Measurements from ENCODE around the gene ABCA3.
A peak's percentile ranks its signal among the peaks of the same experiment; 100 is the strongest.

The ABCA3 gene

DNA sequence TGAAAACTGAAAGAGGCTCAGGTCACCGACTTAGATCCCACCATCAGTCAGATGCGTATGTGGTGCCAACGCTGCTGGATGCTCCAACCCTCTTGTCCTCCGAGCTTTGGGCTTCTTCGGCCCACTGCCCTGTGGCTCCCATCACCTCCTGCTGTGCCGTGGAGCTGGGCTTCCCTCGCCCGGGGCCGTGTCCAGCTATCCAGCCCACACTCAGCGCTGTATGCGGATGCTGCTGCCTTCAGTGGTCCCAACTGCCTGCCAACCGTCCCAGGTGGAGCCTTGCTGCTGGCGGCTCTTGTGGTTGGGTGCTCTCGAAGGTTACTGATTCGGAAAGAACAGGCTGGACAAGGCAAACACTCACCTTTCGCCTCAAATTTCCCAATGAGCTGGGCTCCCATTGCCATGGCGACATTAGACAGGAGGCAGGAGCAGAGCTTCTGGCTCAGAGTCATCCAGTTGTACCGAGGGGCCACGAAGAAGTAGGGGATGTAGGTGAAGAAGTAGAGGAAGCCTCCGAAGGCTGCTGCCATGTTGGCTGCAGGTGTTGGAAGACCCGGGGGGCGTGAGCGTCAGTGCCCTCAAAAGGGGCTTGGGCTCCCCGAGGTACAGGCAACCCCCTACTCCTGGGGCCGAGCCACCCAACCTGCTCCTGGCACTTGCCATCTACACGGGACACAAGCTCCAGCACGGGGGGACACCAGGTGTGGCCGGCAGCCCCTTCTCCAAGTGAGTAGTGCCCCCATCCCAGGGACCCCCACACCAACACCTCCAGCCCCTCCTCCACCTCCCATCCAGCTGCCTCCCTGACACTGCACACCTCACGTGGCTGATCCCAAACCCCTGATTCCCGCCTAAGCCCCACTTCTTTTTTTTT, 32.2 kb downstream of the ABCA3 start:
- DNase-seq: no peak

DNA sequence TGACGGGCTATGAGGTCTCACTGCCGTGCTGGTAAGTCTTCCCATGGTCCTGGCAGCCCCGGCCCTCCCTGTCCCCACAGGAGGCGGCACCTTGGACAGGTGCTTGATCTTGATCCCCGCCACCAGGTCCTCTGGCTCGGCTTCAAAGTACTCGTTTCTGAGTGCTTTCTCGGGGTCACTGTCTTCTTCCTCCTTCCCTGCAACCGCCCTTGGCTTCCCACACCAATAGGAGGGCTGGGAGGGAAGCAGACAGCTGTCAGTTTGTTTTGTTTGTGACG, 40.7 kb downstream of the ABCA3 start:
- no peak for DNase-seq

DNA sequence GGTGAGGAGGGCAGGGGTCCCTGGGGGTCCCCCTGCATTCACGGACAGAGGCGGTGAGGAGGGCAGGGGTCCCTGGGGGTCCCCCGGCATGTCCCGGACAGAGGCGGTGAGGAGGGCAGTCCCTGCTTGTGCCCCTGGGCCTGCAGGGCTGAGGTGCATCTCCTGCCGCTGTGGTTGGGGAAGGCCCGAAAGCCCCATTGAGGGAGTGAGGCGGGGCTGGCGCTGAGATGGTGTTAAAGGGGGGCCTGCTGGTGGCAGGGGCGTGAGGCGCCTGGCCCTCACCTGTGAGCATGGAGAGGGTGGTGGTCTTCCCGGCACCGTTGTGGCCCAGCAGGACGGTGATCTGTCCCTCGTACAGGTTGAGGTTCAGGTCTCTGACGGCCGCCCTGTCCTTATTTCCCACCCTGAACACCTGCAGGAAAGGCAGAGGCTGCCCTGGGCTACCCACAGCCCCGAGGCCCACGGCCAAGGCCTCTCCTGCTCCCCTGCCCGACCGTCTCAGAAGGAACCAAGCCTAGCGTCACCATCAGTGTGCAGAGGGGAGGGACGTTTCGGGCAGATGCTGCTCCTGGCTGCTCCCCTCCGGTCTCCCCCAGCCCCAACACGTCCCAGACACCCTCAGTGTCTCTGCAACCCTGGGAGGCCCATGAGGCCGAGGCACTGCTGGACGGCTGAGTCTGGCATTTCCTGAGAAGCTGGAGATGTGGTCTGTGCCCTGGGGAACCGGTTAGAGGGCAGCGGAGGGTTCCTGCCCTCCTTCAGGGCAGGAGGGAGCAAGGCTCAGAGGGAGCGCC, 41.2 kb downstream of the ABCA3 start:
- no peak for DNase-seq

DNA sequence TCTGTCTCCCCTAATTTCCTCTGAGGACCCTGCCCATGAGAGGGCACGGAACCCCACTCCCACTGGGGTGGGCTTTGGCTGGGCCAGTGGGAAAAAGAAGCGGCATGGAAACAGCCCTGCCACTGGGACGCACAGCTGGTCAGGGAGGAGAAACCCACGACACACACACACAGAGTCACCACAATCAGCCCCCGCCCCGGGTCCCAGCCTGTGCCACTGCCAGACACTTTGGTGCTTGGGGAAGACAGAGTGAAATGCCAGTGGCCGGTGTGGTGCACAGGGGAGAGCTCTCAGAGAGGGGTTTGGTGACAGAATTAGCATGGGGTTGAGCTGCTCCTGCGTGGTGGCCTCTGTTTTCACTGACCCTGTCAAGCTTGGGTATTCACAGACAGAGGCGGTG, 41.9 kb downstream of the ABCA3 start:
- no peak for DNase-seq

DNA sequence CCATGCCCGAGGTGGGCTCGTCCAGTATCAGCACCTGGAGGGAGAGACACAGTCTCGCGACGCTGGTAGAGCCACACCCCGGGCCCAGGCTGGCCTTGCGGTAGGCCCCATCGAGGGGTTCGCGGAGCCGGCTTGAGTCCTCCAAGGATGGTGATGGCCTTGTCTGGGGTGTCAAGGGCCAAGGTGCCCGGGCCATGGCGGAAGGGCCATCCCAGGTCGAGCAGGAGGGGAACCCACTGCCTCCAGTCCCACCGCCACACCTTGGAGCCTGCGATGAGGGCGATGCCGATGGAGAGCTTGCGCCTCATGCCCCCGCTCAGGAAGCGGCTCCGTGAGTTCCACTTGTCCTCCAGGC, 43.0 kb downstream of the ABCA3 start:
- DNase-seq: no peak

DNA sequence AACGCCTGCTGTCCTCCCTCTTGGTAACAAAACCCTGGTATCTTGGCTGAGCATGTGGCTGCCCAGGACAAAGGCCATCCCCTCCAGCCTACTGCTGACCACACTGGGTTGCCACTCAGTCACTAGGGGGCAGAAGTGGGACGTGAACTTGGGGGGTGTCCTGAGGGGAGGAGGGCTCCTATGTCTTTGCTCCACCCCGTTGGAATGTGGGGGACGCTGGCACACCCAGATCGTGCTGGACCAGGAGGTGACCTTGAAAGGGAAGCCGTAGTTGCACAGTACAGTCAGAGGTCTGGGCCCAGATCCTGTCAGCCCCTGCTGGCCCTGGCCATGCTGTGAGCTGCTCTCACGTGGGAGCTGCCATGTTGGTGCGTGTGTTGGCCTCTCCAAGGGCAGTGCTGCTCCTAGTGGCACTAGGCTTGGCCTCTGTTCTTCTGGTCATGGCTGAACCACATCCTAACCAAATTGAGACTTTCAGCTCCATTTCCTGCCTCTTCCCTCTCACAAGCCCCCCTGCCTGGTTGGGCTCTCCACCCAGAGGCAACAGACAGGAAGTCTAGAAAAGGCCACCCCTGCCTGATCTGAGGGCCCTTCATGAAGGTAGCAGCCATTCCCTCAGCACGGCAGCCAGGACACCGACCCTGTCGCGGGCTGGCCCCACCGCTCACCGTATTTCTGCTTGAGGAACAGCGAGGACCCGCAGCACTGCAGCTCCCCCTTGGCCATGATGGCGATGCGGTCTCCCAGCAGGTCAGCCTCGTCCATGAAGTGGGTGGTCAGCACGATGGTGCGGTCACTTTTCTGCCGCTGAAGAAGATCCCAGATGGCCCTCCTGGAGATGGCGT, 43.6 kb downstream of the ABCA3 start:
- peak; percentile 37 to 41 for DNase-seq

DNA sequence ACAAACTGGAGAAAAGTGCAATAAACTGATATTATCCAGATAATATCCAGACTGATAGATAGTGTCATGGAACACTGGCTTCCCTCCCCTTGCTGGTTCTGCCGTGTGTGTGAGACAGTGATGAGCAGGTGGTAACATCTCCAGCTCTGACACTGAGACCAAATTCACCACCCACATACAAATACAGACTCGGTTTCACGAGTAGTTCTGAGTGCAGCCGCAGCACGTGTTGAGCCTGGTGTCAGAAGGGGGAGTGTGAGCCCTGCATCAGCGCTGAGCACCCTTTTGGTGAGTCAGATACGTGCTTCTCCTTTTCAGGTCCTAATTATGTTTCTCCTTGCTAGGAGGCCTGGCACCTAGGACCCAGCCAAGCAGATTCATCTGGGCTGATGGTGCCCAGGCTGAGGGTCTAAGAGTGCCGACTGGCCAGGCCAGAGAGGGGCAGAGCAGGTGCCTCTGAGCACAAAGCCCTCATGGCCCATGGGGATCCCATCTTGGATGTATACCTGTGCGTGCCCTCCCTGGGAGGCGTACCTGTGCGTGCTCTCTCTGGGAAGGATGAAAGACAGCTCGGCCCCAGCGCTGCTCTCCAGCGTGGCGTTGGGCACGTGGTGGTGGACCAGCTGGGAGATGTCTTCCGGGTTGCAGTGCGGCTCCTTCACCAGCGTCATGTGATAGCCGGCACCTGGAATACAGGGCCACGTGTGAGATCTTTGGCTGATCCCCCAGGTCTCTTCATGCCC, 45.3 kb downstream of the ABCA3 start:
- DNase-seq: no peak

DNA sequence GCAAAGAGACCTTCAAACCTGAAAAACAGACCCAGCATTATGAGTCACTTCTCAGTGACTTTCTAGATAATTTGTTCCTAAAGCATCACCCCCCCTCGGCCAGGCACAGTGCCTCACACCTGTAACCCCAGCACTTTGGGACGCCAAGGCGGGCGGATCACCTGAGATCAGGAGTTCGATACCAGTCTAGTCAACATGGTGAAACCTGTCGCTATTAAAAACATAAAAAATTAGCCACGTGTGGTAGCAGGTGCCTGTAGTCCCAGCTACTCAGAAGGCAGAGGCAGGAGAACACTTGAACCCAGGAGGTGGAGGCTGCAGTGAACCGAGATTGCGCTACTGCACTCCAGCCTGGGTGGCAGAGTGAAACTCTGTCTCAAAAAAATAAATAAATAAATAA, 48.3 kb downstream of the ABCA3 start:
- DNase-seq: no peak

DNA sequence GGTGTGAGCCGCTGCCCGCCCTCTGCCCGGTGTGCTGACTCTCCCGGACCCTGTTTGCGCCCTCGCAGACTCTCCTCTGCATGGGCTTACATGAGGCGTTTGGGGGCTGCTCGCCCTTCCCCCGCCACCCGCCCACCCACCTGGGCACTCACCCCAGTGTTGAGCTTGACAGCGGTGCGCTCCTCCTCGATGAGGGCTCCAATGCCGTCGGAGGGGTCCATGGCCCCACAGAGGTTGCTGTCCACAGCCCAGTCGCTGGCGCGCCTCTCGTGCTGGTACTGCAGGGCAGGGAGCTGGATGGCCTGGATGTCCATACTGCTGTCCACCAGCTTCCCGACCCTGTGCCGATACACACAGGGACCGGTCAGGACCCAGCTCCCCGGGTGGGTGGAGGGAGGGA, 51.2 kb downstream of the ABCA3 start:
- DNase-seq: no peak

DNA sequence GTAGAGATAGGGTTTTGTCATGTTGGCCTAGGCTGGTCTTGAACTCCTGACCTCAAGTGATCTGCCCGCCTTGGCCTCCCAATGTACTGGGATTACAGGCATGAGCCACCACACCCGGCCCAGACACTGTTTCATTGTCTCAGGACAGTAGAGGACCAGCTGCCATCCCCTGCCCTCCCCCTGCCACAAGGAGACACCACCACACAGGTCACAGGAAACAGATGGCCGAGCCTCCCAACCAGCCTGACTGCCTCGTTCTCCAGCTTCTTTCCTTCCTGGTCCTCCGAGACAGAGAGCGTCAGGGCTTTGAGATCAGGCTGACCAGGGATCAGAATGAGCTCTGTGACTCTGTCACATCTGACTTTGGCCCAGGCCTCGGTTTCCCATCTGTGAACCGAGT, 51.8 kb downstream of the ABCA3 start:
- no peak for DNase-seq

DNA sequence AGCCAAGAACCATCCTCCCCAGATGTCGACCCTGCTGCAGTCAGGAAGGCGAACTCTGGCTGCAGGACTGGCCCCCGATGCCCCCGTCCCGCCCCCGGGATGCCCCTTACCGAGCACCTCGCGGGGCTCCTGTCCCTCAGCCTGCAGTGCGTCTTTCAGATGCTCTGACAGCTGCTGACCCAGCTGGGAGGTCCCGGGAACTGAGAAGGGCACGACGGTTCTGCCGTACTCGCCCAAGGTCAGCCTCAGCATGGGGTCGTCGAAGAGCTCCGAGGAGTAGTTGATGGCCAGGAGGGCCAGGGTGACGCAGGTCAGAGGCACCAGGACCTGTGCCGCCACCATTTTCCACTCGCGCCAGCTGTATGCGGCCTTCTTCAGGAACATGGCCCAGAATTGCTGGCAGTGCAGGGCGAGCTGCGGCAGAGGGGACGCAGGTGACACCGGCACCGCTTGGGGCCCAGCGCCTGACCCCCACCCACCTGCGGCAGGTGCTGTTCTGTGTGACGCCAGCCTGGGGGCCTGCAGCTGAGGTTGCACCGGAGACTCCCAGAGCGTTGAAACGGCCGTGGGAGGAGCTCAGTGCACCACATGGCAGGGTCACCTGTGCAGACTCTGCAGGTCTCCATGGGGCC, 52.5 kb downstream of the ABCA3 start:
- DNase-seq: no peak

DNA sequence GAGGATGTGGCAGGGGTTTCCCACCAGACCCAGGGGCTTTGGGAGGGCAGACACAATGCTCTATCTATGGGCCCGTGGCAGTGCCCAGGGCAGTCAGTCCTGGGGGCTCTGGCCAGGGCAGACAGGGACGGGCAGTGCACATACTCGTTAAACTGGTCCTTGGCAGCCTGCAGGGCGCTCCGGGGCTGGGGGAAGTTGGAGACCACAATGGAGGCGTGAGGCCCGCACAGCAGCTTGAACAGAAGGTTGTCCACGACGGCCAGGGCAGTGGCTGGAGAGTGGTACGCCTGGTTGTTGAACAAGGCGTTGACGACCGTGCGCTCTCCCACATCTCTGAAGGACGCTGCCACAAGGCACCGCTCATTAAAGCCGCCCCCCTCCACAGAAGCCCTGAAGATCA, 54.0 kb downstream of the ABCA3 start:
- no peak for DNase-seq

DNA sequence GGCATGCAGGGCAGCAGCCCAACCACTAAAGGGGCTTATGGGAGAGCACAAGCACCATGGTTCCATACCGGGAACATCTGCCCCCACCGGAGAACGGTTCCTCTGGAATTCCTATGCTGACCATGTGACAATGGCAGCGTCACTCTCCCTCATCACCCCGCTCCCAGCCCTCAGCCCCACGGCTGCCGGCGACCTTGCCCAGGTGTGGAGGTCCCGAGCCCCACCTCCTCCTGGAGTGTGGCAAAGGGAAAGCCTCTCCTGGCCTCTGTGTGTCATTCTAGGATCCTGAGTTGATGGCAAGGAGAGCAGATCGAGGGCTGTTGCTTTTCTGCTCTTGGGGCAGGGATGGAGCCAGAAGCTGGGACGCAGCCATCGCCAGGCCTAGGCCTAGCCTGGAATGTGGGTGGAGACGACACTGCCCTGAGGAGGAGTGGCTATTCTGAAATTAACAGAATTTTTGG, 54.8 kb downstream of the ABCA3 start:
- DNase-seq: no peak

DNA sequence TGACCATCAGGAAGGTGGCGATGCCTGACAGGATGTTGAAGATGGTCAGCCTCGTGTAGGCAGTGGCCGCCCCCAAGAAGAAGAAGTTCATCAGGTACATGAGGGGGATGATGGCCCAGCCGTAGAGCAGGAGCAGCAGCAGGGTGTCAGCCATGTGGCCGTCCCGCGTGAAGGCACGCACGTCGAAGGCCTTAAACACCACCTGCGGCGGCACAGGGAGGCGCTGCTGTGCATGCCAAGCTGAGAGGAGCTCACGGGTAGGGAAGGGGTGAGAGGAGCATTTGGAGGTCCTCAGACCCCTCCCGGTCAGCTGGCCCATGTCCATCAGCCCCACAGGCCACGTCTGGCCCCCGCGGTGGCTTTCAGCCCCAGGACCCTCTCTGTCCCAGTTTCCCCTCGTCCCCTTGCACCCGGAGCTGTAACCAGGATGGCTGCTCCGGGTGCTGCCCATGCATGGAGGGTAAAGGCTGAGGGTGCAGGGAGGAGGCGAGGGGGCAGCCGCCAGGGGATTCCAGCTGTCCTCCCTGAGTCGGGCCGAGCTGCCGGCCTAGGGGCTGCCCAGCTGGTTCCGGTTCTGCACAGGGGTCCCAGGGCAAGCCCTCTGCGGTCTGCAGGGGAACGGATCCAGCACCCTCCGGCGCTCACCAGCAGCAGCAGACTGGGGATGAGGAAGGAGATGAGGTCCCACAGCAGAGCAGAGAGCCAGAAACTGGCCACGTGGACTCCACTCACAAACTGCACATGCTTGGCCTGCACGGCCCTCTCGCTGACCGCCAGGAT, 55.5 kb downstream of the ABCA3 start:
- DNase-seq: no peak

DNA sequence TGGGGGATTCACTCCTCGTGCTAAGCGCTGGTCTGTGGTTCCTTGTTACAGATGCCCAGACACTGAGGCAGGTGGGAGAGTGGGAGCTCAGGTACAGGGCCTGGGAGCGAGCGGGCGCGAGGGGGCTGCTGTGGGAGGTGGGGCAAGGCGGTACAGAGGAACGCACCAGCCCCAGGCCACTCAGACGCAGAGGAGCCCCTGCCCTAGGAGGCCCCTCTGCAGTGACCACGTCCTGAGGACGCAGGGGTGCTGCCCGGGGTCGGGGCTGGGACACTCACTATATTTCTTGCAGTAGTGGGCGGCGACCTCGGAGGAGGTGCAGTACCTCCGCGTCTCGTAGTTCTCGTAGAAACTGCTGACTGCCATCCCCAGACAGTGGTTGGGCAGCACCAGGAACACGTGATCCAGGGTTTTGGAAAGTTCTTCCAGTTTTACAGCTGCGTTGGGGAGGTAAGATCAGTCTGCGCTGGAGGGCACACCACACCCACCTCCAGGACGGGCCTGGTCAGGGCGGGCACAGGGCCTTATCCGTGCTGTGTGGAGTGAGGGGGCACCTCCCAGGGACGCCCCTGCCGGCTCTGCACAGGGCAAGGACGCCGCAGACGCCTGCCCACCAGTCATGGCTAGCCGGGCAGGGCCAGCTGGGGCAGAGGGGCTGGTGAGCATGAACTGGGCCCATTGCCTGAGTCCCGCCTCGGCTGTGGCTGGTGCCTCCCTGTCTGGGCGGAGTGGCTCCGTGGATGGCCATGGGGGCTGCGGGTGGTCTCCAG, 56.3 kb downstream of the ABCA3 start:
- no peak for DNase-seq

DNA sequence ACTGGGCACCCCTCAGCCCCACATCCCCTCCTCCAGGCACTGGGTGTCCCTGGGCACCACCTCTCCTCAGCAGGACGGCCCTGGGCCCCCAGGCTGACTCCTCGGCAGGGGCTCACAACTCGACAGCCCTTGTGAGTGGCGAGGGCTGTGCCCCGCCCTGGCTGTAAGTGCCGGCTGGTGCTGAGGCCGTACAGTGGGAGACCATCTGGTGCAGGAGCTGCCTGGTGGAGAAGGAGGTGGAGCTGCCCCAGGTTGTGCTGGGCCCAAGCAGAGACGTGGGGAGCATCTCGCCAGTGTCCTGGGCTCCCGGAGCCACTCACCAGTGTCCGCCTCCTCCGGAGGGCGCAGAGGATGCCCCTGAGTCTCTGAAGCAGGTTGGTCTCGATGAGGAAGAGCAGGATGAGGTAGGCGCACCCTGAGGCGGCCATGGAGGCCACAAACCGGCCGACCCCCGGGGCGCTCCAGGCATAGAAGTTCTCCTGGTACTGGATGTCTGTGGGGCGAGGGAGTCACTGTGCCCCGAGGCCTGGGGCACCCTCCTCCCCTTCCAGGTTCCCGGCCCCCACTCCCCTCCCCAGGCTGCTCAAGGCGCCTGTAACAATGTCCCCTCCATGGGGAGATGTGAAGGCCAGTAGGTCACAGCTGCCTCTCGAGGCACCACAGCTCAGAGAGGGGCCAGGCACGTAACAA, 57.5 kb downstream of the ABCA3 start:
- DNase-seq: no peak

DNA sequence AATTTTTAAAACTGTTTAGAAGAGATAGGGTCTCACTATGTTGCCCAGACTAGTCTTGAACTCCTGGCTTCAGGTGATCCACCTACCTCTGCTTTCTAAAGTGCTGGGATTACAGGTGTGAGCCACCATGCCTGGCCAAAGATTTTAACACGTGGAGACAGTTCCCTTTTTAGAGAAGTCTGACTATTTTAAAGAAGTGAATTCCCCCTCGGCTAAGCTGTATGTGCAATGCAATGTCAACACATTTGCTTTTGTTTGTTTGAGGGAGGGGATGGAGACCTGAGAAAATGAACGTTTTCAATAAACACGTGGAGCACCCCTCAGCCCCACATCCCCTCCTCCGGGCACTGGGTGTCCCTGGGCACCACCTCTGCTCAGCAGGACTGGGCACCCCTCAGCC, 58.3 kb downstream of the ABCA3 start:
- no peak for DNase-seq

DNA sequence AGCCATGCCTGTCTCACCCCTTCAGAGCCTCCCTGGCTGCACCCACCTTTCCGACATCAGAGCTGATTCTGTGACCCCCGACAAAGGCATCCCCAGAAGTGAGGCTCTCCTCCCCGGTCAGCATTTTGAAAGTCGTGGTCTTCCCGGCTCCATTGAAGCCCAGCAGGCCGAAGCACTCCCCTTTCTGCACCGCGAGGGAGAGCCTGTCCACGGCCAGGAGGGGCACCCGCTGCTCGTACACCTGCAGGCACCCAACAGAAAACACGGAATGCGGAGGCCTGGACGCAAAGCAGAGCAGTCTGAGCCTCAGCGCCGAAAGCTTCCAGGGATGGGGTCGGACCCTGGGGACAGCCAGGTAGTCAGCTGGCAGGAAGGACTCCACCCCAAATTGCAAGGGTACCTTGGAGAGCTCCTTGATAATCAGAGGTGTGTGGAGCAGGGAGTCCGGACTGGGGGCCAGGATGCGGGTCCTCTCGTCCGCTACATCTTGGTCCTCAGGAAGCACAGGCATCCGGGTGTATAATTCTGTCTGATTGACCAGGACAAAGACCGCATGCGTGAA, 59.5 kb downstream of the ABCA3 start:
- DNase-seq: no peak

DNA sequence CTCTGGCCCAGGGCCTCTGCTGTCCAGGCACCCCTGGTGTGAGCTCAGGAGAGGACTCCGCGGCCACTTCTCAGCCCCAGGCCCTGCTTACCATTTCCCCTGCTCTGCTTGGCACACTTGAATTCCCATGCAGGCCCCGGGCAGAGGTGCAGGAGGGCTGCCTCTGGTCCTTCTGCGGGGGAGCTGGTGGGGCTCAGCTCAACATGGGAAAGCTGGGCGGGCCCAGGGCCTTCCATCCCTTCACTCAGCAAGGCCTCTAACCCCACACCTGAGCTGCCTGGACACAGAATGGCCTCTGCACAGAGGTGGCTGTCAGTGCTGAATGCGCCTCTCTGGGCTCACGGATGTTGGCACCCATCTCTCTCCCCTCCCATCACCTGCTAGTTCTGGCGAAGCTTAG, 60.1 kb downstream of the ABCA3 start:
- DNase-seq: no peak

All from activated T-cell treated with anti-CD3 and anti-CD28 coated beads, Interleukin-2, amount 50 U/mL, for 48 hours (primary cell).